ENCODE data around the gene CAPN3.
A peak's percentile ranks its signal among the peaks of the same experiment; 100 is the strongest.

CAPN3 gene

GRCh38 chr15:42364529-42364928 lies 5.2 kb downstream of the CAPN3 start:
- TF ChIP-seq CTCF (IDR thresholded peaks at IDR 0.05), result no peak
- H3K27ac ChIP-seq, result peak overlapping the region; percentile 87
- H3K4me3 ChIP-seq (ENCODE audit: low read depth in 1 of 2, low read length in 1 of 2), result no peak overlapping the region
- H3K36me3 ChIP-seq, result no peaks in the 10 kb centered on the region
- no peaks in the 10 kb centered on the region for H3K27me3 ChIP-seq
- no peaks in the 10 kb centered on the region for H3K9me3 ChIP-seq
- H3K4me1 ChIP-seq (ENCODE audit: control insufficient read depth in 1 of 2, insufficient read depth in 1 of 2, low read depth in 1 of 2, low read length in 1 of 2), result peaks cover 100% of the 10 kb centered on the region in 2 experiments

- peaks cover 100% of the 10 kb centered on the region in 2 experiments for H3K4me1 ChIP-seq (ENCODE audit: control insufficient read depth in 1 of 2, insufficient read depth in 1 of 2, low read depth in 1 of 2, low read length in 1 of 2)
- H3K27me3 ChIP-seq, result no peaks in the 10 kb centered on the region
- no peaks in the 10 kb centered on the region for H3K9me3 ChIP-seq
- H3K4me3 ChIP-seq (ENCODE audit: low read depth in 1 of 2, low read length in 1 of 2), result peak overlapping the region; percentile 15 to 34
- H3K36me3 ChIP-seq, result no peaks in the 10 kb centered on the region
- H3K27ac ChIP-seq, result peak overlapping the region; percentile 87
- TF ChIP-seq CTCF (IDR thresholded peaks at IDR 0.05), result no peak
These were observed 6.7 kb downstream of the CAPN3 start for GRCh38 chr15:42365921-42366550.

- H3K36me3 ChIP-seq, result no peaks in the 10 kb centered on the region
- no peaks in the 10 kb centered on the region for H3K27me3 ChIP-seq
- H3K4me3 ChIP-seq (ENCODE audit: low read depth in 1 of 2, low read length in 1 of 2), result peak overlapping the region; percentile 15 to 34
- H3K9me3 ChIP-seq, result no peaks in the 10 kb centered on the region
- TF ChIP-seq CTCF (IDR thresholded peaks at IDR 0.05), result no peak
- H3K4me1 ChIP-seq (ENCODE audit: control insufficient read depth in 1 of 2, insufficient read depth in 1 of 2, low read depth in 1 of 2, low read length in 1 of 2), result peaks cover 94 to 97% of the 10 kb centered on the region in 2 experiments
- peak overlapping the region; percentile 87 for H3K27ac ChIP-seq
These were observed 7.7 kb downstream of the CAPN3 start for GRCh38 chr15:42367041-42367440.

- no peak for TF ChIP-seq CTCF (IDR thresholded peaks at IDR 0.05)
- H3K27me3 ChIP-seq, result no peaks in the 10 kb centered on the region
- peak overlapping the region; percentile 87 for H3K27ac ChIP-seq
- no peaks in the 10 kb centered on the region for H3K36me3 ChIP-seq
- H3K4me1 ChIP-seq (ENCODE audit: control insufficient read depth in 1 of 2, insufficient read depth in 1 of 2, low read depth in 1 of 2, low read length in 1 of 2), result peaks cover 84 to 86% of the 10 kb centered on the region in 2 experiments
- no peaks in the 10 kb centered on the region for H3K9me3 ChIP-seq
- peak overlapping the region in 1 of 2 experiments; percentile 34 for H3K4me3 ChIP-seq (ENCODE audit: low read depth in 1 of 2, low read length in 1 of 2)
These were observed 8.8 kb downstream of the CAPN3 start for GRCh38 chr15:42368096-42368495.

- H3K4me3 ChIP-seq (ENCODE audit: low read depth in 1 of 2, low read length in 1 of 2), result no peak overlapping the region
- no peaks in the 10 kb centered on the region for H3K36me3 ChIP-seq
- H3K27me3 ChIP-seq, result no peaks in the 10 kb centered on the region
- no peaks in the 10 kb centered on the region for H3K9me3 ChIP-seq
- no peak for TF ChIP-seq CTCF (IDR thresholded peaks at IDR 0.05)
- peak overlapping the region; percentile 87 for H3K27ac ChIP-seq
- peaks cover 54 to 59% of the 10 kb centered on the region in 2 experiments for H3K4me1 ChIP-seq (ENCODE audit: control insufficient read depth in 1 of 2, insufficient read depth in 1 of 2, low read depth in 1 of 2, low read length in 1 of 2)
These were observed 11.8 kb downstream of the CAPN3 start for GRCh38 chr15:42371096-42371495.
